Naive thymus-derived CD4-positive, alpha-beta T cell (primary cell): ENCODE data around the gene BICD2. TPM values are rescaled to one million over a fixed set of nuclear protein-coding genes. Genes with fewer than 3 reads are reported as not detected.

Source experiments
- polyA plus RNA-seq, 2 donors: library from polyadenylated mRNA; unstranded; fragments of 300-500 nt; fragmentation: Illumina TruSeq; gene quantifications; one replicate each; pipeline ENCODE4 v1.2.3, GENCODE V29; 2021
- total RNA-seq, 6 experiments: library from RNA in 5 of 6; stranded (reverse) in 5 of 6; gene quantifications; 1 replicate in 5 of 6; 2 replicates in 1 of 6; pipeline ENCODE4 v1.2.3 and lab custom pipeline; 2021 to 2026

Gene BICD2
- total and polyA plus RNA-seq, 7 experiments from 2014 or later: 7.4 to 28.8 (median 27.4) TPM

Other genes with a start within 250 kb of the BICD2 start
- gene ECM2, start 228.8 kb downstream of the BICD2 start, total RNA-seq: not detected
- gene ECM2, start 228.8 kb downstream of the BICD2 start, polyA plus RNA-seq: not detected
- gene IPPK, start 94.7 kb downstream of the BICD2 start, total RNA-seq: 10 to 100 TPM in 1 of 5 experiments, 1 to 10 TPM in 4; 5.9 to 12.8 (median 7.4) TPM
- gene IPPK, start 94.7 kb downstream of the BICD2 start, polyA plus RNA-seq: 1 to 10 TPM; 2.8 to 9.8 TPM
- 10 to 100 TPM; 12.4 to 25.4 (median 14.0) TPM for gene ZNF484, start 113.2 kb upstream of the BICD2 start, total RNA-seq
- 1 to 10 TPM; 7.1 to 7.2 TPM for gene ZNF484, start 113.2 kb upstream of the BICD2 start, polyA plus RNA-seq
- 100 to 1,000 TPM; 141 to 341 (median 193) TPM for gene FGD3, start 182.7 kb upstream of the BICD2 start, total RNA-seq
- gene FGD3, start 182.7 kb upstream of the BICD2 start, polyA plus RNA-seq: 100 to 1,000 TPM; 114 to 216 TPM